IMR-90 (cell line): ENCODE data around the gene CGA. TPM values are rescaled to one million over a fixed set of nuclear protein-coding genes. Genes with fewer than 3 reads are reported as not detected.

Experiments used
- ATAC-seq: fragments of 200-7000 bp; cut with Tn5 transposase; 2 replicates; pipeline ENCODE4 v1.9.1; 2020; ENCODE audit warnings: low read depth, mild to moderate bottlenecking, moderate library complexity
- BruUV-seq: library from RNA; stranded (reverse); fragments of 400-500 nt; replicated peaks from 2 replicates; lab custom pipeline; 2021; lab: Mats Ljungman, UMichigan
- CTCF ChIA-PET: fragments of 300-600 bp; formaldehyde crosslinking; extraction: SDS; loops from one replicate; lab custom pipeline; 2021; ENCODE audit warnings: antibody characterized with exemption; lab: Yijun Ruan, JAX
- POLR2A ChIA-PET: fragments of 300-600 bp; sonication (Branson Sonifier 250); formaldehyde crosslinking; loops from one replicate; lab custom pipeline; 2022; ENCODE audit warnings: antibody characterized with exemption; ENCODE audit not compliant: unreplicated experiment; lab: Charles Lee
- DNase-seq: peaks from one replicate; pipeline ENCODE4 v3.0.0; 2013
- H2AFZ ChIP-seq: replicated peaks from 2 replicates; pipeline ENCODE3; 2013; ENCODE audit warnings: low read length, mild to moderate bottlenecking; ENCODE audit not compliant: poor library complexity
- H2AK5ac ChIP-seq: 2 replicates; pipeline ENCODE4 v1.6.1; 2013; ENCODE audit warnings: low read depth, low read length, inconsistent platforms
- H2AK9ac ChIP-seq: replicated peaks from 2 replicates; pipeline ENCODE3; 2013; ENCODE audit warnings: mild to moderate bottlenecking, low read depth, low read length, moderate library complexity; ENCODE audit not compliant: poor library complexity
- H2BK120ac ChIP-seq: 2 replicates; pipeline ENCODE4 v1.6.1; 2013; ENCODE audit warnings: low read depth, low read length, inconsistent platforms
- H2BK15ac ChIP-seq: 3 replicates; pipeline ENCODE4 v1.6.1; 2013; ENCODE audit warnings: low read depth, low read length, inconsistent platforms
- H2BK20ac ChIP-seq: 2 replicates; pipeline ENCODE4 v1.6.1; 2013; ENCODE audit warnings: low read depth, mild to moderate bottlenecking, inconsistent platforms, low read length, moderate library complexity
- H2BK5ac ChIP-seq: 2 replicates; pipeline ENCODE4 v1.6.1; 2013; ENCODE audit warnings: mild to moderate bottlenecking, low read depth, low read length, inconsistent platforms; ENCODE audit not compliant: poor library complexity, severe bottlenecking
- H3K14ac ChIP-seq: replicated peaks from 2 replicates; pipeline ENCODE4 v1.6.1; 2013; ENCODE audit warnings: low read depth, low read length, inconsistent platforms
- H3K18ac ChIP-seq: 2 replicates; pipeline ENCODE4 v1.6.1; 2013; ENCODE audit warnings: low read depth, low read length, control low read depth
- H3K23ac ChIP-seq: 2 replicates; pipeline ENCODE4 v1.6.1; 2013; ENCODE audit warnings: low read depth, low read length, inconsistent platforms
- H3K27ac ChIP-seq: 2 replicates; pipeline ENCODE4 v1.5.1; 2013; ENCODE audit warnings: mild to moderate bottlenecking, control low read depth, low read length; ENCODE audit not compliant: insufficient read depth
- H3K27me3 ChIP-seq: 2 replicates; pipeline ENCODE4 v1.6.1; 2013; ENCODE audit warnings: low read length; ENCODE audit not compliant: control insufficient read depth, insufficient read depth
- H3K36me3 ChIP-seq: 2 replicates; pipeline ENCODE4 v1.6.1; 2013; ENCODE audit warnings: low read length, mixed read lengths; ENCODE audit not compliant: control insufficient read depth, insufficient read depth
- H3K4ac ChIP-seq: 2 replicates; pipeline ENCODE4 v1.6.1; 2013; ENCODE audit warnings: low read depth, low read length, inconsistent platforms
- H3K4me1 ChIP-seq: 2 replicates; pipeline ENCODE4 v1.6.1; 2013; ENCODE audit warnings: low read length, mixed read lengths; ENCODE audit not compliant: control insufficient read depth, insufficient read depth
- H3K4me2 ChIP-seq: 2 replicates; pipeline ENCODE4 v1.6.1; 2013; ENCODE audit warnings: low read depth, mild to moderate bottlenecking, control low read depth, low read length, moderate library complexity
- H3K4me3 ChIP-seq: 2 replicates; pipeline ENCODE4 v1.5.1; 2013; ENCODE audit warnings: low read depth, mild to moderate bottlenecking, control low read depth, low read length, moderate library complexity; ENCODE audit not compliant: insufficient read depth
- H3K56ac ChIP-seq: 2 replicates; pipeline ENCODE4 v1.6.1; 2013; ENCODE audit warnings: low read length, inconsistent platforms; ENCODE audit not compliant: insufficient read depth; ENCODE audit errors: extremely low read depth
- H3K79me1 ChIP-seq, 2 experiments: 2 replicates each; pipeline ENCODE4 v1.6.1; 2013; ENCODE audit warnings: low read length in 2 of 2, inconsistent platforms in 1 of 2, low read depth in 1 of 2
- H3K9ac ChIP-seq: 2 replicates; pipeline ENCODE4 v1.6.1; 2013; ENCODE audit warnings: low read depth, low read length, control low read depth
- H3K9me1 ChIP-seq: 2 replicates; pipeline ENCODE4 v1.6.1; 2013; ENCODE audit warnings: low read length, inconsistent platforms; ENCODE audit not compliant: insufficient read depth
- H3K9me3 ChIP-seq: 2 replicates; pipeline ENCODE4 v1.6.1; 2013; ENCODE audit warnings: low read length; ENCODE audit not compliant: control insufficient read depth, insufficient read depth
- H4K20me1 ChIP-seq: 2 replicates; pipeline ENCODE4 v1.6.1; 2013; ENCODE audit warnings: low read length, inconsistent platforms; ENCODE audit not compliant: insufficient read depth
- H4K5ac ChIP-seq: 2 replicates; pipeline ENCODE4 v1.6.1; 2013; ENCODE audit warnings: mild to moderate bottlenecking, low read depth, low read length, control low read depth
- H4K8ac ChIP-seq, 2 experiments: 2 replicates each; pipeline ENCODE4 v1.6.1; 2013; ENCODE audit warnings: low read depth in 2 of 2, low read length in 2 of 2, control low read depth in 1 of 2, inconsistent platforms in 1 of 2
- H4K91ac ChIP-seq: 2 replicates; pipeline ENCODE4 v1.6.1; 2013; ENCODE audit warnings: low read depth, low read length, inconsistent platforms; ENCODE audit not compliant: insufficient read depth
- BHLHE40 ChIP-seq: fragments of 150-350 bp; IDR thresholded peaks from 2 replicates; pipeline ENCODE4 v1.6.1; 2016; ENCODE audit warnings: mild to moderate bottlenecking, low read depth, low read length
- CEBPB ChIP-seq: IDR thresholded peaks from 2 replicates; pipeline ENCODE4 v1.6.1; 2012; ENCODE audit warnings: low read depth, low read length, improper control_type of control experiment
- CHD1 ChIP-seq: IDR thresholded peaks from 2 replicates; pipeline ENCODE4 v1.6.1; 2012; ENCODE audit warnings: low read depth, low read length, improper control_type of control experiment
- ELK1 ChIP-seq: fragments of 150-350 bp; IDR thresholded peaks from 2 replicates; pipeline ENCODE4 v1.6.1; 2016; ENCODE audit warnings: low read depth, mild to moderate bottlenecking, low read length, moderate library complexity, borderline replicate concordance
- FOS ChIP-seq: fragments of 150-350 bp; IDR thresholded peaks from 2 replicates; pipeline ENCODE4 v1.6.1; 2016; ENCODE audit warnings: low read depth, low read length
- MAFK ChIP-seq: IDR thresholded peaks from 2 replicates; pipeline ENCODE4 v1.6.1; 2012; ENCODE audit warnings: low read depth, low read length, improper control_type of control experiment
- MAZ ChIP-seq: IDR thresholded peaks from 2 replicates; pipeline ENCODE4 v1.6.1; 2012; ENCODE audit warnings: low read depth, mild to moderate bottlenecking, low read length, improper control_type of control experiment, moderate library complexity, borderline replicate concordance
- MXI1 ChIP-seq: IDR thresholded peaks from 2 replicates; pipeline ENCODE4 v1.6.1; 2012; ENCODE audit warnings: low read depth, mild to moderate bottlenecking, low read length, moderate library complexity, borderline replicate concordance
- NFE2L2 ChIP-seq: fragments of 150-350 bp; IDR thresholded peaks from 2 replicates; pipeline ENCODE4 v1.6.1; 2016; ENCODE audit warnings: low read depth, mild to moderate bottlenecking, low read length
- POLR2A ChIP-seq: IDR thresholded peaks from 2 replicates; pipeline ENCODE4 v1.6.1; 2012; ENCODE audit warnings: mild to moderate bottlenecking, low read depth, low read length
- RAD21 ChIP-seq: IDR thresholded peaks from 2 replicates; pipeline ENCODE4 v1.6.1; 2012; ENCODE audit warnings: low read length, improper control_type of control experiment
- RCOR1 ChIP-seq: IDR thresholded peaks from 2 replicates; pipeline ENCODE4 v1.6.1; 2012; ENCODE audit warnings: mild to moderate bottlenecking, low read length, improper control_type of control experiment; ENCODE audit not compliant: insufficient replicate concordance
- RFX5 ChIP-seq: IDR thresholded peaks from 2 replicates; pipeline ENCODE4 v1.8.0; 2012; ENCODE audit warnings: low read depth, mild to moderate bottlenecking, low read length, moderate library complexity
- SMC3 ChIP-seq: fragments of 150-350 bp; IDR thresholded peaks from 2 replicates; pipeline ENCODE4 v1.6.1; 2016; ENCODE audit warnings: low read depth, mild to moderate bottlenecking, antibody characterized with exemption, low read length, moderate library complexity
- USF2 ChIP-seq: fragments of 150-350 bp; IDR thresholded peaks from 2 replicates; pipeline ENCODE4 v1.6.1; 2017; ENCODE audit warnings: mild to moderate bottlenecking, antibody characterized with exemption, low read length, low read depth
- WGBS, 2 experiments: methylation state at CpG; one replicate each; pipeline versions ENCODE4 v1.1.5 to v1.1.7; 2013; ENCODE audit warnings: missing lambda C conversion rate in 2 of 2; ENCODE audit not compliant: insufficient read length in 1 of 2; ENCODE audit errors: extremely low coverage in 2 of 2; 5-methylcytosine and 5-hydroxymethylcytosine counted together
- dilution Hi-C: fragments of 300-500 bp; cut with HindIII; formaldehyde crosslinking; loops from one replicate; pipeline ENCODE4 v1.14.3; 2018; ENCODE audit warnings: low sequenced_read_pairs; ENCODE audit not compliant: unreplicated experiment
- in situ Hi-C: fragments of 300-500 bp; cut with MboI; formaldehyde crosslinking; loops from 3 replicates; pipeline ENCODE4 v1.14.3; 2019; ENCODE audit warnings: low sequenced_read_pairs, inconsistent platforms, mixed read lengths
- intact Hi-C: fragments of 100-400 bp; cut with micrococcal nuclease; formaldehyde crosslinking; loops from 2 replicates; pipeline ENCODE4 v1.10.0; 2022
- polyA plus RNA-seq, 3 experiments: library from polyadenylated mRNA; depleted of rRNA; stranded (reverse); fragments of >200 nt; gene quantifications; 2 replicates each; pipeline ENCODE4 v1.2.3, GENCODE V29; 2012; ENCODE audit warnings: low replicate concordance in 1 of 3
- total RNA-seq: library from RNA; depleted of rRNA; stranded (reverse); fragments of >200 nt; gene quantifications from 2 replicates; pipeline ENCODE4 v1.2.3, GENCODE V29; 2012
- TF ChIP-seq, protein P1 (sequence below): conservative IDR thresholded peaks from 2 replicates; pipeline ENCODE4 v1.5.1; 2012; ENCODE audit warnings: mild to moderate bottlenecking, low read depth, low read length, improper control_type of control experiment

Gene CGA
- total and polyA plus RNA-seq, 2 of the 4 experiments (the other 2 are of a cell fraction) = 0.15 TPM; not detected in 1

GRCh38 chr6:87136963-87137362 lies 42.1 kb upstream of the CGA start:
- Histone ChIP-seq H2BK120ac (no peak overlapping the region), H3K56ac (no peak overlapping the region), H2BK20ac (no peak overlapping the region), H3K27ac (no peak overlapping the region), H3K9me3 (no peaks in the 10 kb centered on the region), H2BK15ac (no peak overlapping the region), H3K4ac (no peak overlapping the region), H3K79me1 (no peaks in the 10 kb centered on the region), H3K36me3 (no peaks in the 10 kb centered on the region), H4K91ac (no peak overlapping the region), H3K4me3 (no peak overlapping the region), H3K4me2 (no peak overlapping the region), H2AK5ac (no peak overlapping the region), H3K27me3 (peaks cover 2% of the 10 kb centered on the region), H3K18ac (no peak overlapping the region), H2AFZ (no peak overlapping the region), H3K14ac (no peak overlapping the region), H4K5ac (no peak overlapping the region), H3K9ac (no peak overlapping the region), H3K23ac (no peak overlapping the region), H4K20me1 (no peaks in the 10 kb centered on the region), H4K8ac (no peak overlapping the region), H2AK9ac (no peak overlapping the region), H3K4me1 (no peaks in the 10 kb centered on the region), H2BK5ac (no peak overlapping the region), H3K9me1 (no peaks in the 10 kb centered on the region)
- WGBS, 2 experiments = 33% methylated on average over 1 of the region's 1 CpG; no CpG with 5 or more reads in 1 of the 2 experiments
- ChIA-PET POLR2A (no interaction called here), CTCF (no interaction called here)
- TF ChIP-seq FOS = no peak
- TF ChIP-seq NFE2L2 = no peak
- TF ChIP-seq RCOR1 = no peak
- no peak for TF ChIP-seq MAZ
- TF ChIP-seq, protein P1, sequence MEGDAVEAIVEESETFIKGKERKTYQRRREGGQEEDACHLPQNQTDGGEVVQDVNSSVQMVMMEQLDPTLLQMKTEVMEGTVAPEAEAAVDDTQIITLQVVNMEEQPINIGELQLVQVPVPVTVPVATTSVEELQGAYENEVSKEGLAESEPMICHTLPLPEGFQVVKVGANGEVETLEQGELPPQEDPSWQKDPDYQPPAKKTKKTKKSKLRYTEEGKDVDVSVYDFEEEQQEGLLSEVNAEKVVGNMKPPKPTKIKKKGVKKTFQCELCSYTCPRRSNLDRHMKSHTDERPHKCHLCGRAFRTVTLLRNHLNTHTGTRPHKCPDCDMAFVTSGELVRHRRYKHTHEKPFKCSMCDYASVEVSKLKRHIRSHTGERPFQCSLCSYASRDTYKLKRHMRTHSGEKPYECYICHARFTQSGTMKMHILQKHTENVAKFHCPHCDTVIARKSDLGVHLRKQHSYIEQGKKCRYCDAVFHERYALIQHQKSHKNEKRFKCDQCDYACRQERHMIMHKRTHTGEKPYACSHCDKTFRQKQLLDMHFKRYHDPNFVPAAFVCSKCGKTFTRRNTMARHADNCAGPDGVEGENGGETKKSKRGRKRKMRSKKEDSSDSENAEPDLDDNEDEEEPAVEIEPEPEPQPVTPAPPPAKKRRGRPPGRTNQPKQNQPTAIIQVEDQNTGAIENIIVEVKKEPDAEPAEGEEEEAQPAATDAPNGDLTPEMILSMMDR = no peak
- no peak for TF ChIP-seq ELK1
- TF ChIP-seq MAFK = no peak
- TF ChIP-seq CHD1 = no peak
- no peak for TF ChIP-seq SMC3
- no peak for TF ChIP-seq USF2
- TF ChIP-seq BHLHE40 = no peak
- TF ChIP-seq RAD21 = no peak
- no peak for TF ChIP-seq POLR2A
- TF ChIP-seq RFX5 = no peak
- no peak for TF ChIP-seq MXI1
- no peak for TF ChIP-seq CEBPB
- intact Hi-C loops = loop anchor here (5.0 kb wide), 3 partner anchors 70 to 185 kb away; partner anchors contain the start of gene SMIM8
- ATAC-seq (no peak), DNase-seq (no peak)
- dilution Hi-C loops = no loop called here
- no TSS peak for BruUV-seq
- in situ Hi-C loops = no loop called here
